ENCODE data around the gene MPDZ. TPM values are rescaled to one million over a fixed set of nuclear protein-coding genes. Genes with fewer than 3 reads are reported as not detected.
"Not testable (repeated sequence)": the region's sequence is repeated elsewhere in the genome, so short reads cannot be mapped to it uniquely, and the experiment has no call there.

Gene MPDZ
- total RNA-seq, 1 experiment from 2014 or later, result 17.2 TPM

DNA sequence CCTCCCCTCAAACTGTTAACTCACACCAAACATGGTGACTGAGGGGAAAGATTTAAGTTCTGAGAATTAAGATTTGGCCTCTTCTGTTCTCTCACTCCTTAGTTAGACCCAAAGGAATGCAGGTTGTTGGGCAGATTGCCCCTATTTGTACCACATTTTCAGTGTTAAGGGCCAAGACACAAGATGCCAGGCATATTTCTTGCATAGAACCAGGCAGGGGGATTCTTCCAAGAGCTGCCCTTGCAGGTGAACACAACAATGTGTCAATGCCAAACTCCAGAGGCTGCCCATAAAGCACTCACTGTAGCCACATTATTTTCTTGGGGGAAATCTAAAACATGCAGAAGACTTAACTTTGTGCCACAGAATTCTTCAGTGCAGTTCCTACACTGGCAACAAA lies 14.7 kb downstream of the MPDZ start:
- DNase-seq (ENCODE audit: low read depth), result peak; percentile 67

- DNase-seq (ENCODE audit: low read depth), result no peak
Measured at GRCh38 chr9:13263511-13263910, 16.0 kb downstream of the MPDZ start.

- no peak for DNase-seq (ENCODE audit: low read depth)
Measured at GRCh38 chr9:13252852-13253251, 26.6 kb downstream of the MPDZ start.

- DNase-seq (ENCODE audit: low read depth), result no peak
Measured at GRCh38 chr9:13244181-13244580, 35.3 kb downstream of the MPDZ start.

GRCh38 chr9:13241283-13241682 lies 38.2 kb downstream of the MPDZ start:
- no peak for DNase-seq (ENCODE audit: low read depth)

- DNase-seq (ENCODE audit: low read depth), result no peak
Measured at GRCh38 chr9:13239660-13240059, 39.8 kb downstream of the MPDZ start.

DNA sequence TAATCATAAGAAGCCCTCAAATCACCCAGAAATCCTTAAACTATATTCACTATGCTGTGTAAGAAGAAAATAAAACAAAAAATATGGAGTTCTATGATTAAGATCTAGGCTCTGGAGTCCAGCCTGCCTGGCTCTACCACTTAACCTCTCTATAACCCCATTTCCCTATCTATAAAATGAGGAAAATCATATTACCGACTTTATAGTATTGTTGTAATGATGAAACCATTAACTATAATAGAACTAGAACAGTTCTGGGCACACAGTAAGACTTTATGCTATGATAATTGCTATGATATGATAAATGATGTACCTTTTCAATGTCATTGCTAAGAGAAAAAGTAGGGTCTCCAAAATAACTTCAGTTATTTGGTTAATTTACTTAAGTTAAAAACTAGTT lies 40.3 kb downstream of the MPDZ start:
- no peak for DNase-seq (ENCODE audit: low read depth)

- DNase-seq (ENCODE audit: low read depth), result no peak
Measured at GRCh38 chr9:13234932-13235331, 44.6 kb downstream of the MPDZ start.

GRCh38 chr9:13228431-13228830 lies 51.1 kb downstream of the MPDZ start:
- no peak for DNase-seq (ENCODE audit: low read depth)

DNA sequence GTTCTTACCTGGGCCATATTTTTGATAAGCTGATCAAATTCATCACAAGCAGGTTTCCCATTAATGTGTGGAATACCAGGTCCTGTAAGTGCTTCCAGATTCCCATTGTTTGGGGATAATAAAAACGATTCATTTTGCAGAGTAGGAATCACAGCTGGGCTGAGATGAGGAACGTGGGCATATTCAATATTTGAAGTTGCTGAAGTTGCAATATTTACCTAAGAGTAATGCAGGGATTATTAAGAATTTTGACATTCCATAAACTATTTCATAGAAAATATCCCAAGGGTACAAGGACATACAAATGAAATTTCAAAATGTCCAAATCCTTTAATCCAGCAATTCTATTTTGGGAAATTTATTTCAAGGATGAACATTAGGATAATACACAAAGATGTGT lies 55.1 kb downstream of the MPDZ start:
- no peak for DNase-seq (ENCODE audit: low read depth)

DNA sequence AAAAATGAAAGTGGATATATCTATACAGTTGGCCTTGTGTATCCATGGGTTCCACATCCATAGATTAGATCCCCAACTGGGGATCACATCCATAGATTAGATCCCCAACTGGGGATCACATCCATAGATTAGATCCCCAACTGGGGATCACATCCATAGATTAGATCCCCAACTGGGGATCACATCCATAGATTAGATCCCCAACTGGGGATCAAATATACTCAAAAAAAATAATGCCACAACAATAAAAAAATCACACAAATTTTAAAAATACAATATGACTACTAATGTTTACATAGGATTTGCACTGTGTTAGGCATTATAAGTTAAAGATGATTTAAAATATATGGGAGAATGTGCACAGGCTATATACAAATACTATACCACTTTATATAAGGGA lies 56.8 kb downstream of the MPDZ start:
- DNase-seq (ENCODE audit: low read depth), result not testable (repeated sequence)

GRCh38 chr9:13221741-13222140 lies 57.8 kb downstream of the MPDZ start:
- no peak for DNase-seq (ENCODE audit: low read depth)

DNA sequence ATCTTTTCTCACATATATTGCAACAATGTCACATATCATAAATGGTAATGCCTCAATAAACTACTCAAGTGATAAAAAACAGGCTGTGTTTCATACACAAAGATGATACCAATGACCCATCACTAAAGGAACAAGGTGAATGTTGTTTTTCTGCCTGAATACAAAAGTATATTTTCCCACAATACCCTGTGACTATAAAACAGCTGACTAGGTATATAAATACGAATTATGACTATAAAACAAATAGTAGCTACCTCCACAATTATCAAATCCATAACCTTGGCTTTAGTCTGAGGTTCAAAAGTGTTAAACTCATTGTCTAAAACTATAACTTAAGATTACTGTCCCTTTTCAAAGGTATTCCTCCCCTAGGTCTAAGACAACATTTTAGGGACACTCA lies 58.7 kb downstream of the MPDZ start:
- no peak for DNase-seq (ENCODE audit: low read depth)

DNA sequence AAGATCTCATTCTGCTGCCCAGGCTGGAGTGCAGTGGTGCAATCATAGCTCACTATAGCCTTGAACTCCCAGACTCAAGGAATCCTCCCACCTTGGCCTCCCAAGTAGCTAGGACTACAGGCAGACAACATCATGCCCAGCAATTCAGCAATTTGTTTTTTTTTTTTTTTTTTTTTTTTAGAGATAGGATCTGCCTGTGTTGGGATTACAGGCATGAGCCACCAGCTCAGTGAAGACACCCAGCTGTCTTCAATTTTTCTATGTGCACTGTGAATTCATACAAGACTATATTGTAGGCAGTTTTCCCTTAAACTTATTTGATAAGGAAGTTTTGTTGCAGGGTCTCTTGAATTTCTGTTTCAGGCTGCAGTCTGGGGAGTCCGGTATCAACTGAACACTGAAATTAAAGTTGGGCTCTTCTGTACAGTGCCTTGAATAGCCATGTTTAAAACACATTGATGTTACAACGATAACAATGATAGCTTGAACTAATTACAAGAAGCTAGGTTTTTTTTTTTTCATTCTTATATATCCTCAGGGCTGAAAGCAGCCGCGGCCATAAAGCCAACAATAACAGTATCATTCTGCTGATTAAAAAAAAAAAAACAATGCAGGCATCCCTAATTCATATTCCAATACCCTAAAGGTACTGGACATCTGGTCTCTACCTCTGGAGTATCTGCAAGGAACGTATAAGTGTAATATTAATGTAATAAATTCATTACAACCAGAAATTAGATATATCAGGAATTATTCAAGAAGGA lies 63.5 kb downstream of the MPDZ start:
- DNase-seq (ENCODE audit: low read depth), result no peak

DNA sequence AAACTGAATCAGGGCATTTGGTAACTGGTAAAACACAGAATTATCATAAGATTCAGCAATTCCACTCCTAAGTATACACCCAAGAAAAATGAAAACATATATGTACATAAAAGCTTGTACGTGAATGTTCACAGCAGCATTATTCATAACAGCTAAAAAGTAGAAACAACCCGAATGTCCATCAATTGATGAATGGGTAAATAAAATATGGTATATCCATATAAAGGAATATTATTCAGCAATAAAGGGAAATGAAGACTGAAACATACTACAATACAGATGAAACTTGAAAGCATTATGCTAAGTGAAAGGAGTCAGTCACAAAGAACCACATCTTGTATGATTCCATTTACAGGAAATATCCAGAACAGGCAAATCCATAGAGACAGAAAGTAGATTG lies 65.5 kb downstream of the MPDZ start:
- no peak for DNase-seq (ENCODE audit: low read depth)

- peak; percentile 46 for DNase-seq (ENCODE audit: low read depth)
Measured at GRCh38 chr9:13213337-13213736, 66.2 kb downstream of the MPDZ start.

- DNase-seq (ENCODE audit: low read depth), result no peak
Measured at GRCh38 chr9:13210306-13210705, 69.2 kb downstream of the MPDZ start.

DNA sequence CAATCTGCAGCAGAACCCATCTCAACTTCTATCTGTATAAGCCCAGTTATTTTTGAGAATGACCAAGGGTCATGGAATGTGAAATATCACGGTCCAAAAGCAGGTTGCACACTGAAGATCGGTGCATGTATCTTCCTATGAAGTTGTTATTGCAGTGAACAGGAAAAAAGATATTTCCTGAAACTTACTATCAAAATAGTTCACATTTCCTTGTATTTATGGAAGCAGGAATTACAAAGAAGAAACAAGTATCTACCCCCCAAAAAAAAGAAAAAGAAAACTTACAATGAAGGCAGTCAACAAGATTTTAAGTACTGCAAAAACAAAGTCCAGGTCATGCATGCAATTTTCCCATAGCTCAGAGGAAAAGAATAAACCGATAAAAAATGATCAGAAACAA lies 70.0 kb downstream of the MPDZ start:
- no peak for DNase-seq (ENCODE audit: low read depth)

- DNase-seq (ENCODE audit: low read depth), result no peak
Measured at GRCh38 chr9:13205824-13206223, 73.7 kb downstream of the MPDZ start.

DNA sequence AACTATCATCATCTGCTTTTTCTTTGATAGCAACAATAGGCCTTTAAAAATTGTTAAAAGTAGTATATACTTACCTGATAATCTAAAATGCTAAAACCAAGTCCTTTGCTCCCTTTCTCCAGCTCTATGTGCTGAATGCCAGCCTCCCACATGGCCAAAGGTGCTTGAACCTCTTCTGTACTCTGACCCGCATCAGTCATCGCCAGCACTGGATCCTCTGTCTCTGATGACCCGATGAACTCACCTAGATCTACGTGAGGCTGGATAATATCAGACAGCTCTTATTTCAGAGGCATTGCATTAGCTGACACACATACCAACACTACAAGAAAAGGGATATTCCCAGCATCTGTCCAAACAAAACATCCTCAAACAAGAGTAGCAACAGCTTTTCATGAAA lies 89.5 kb downstream of the MPDZ start:
- DNase-seq (ENCODE audit: low read depth), result no peak

GRCh38 chr9:13189362-13189761 lies 90.1 kb downstream of the MPDZ start:
- no peak for DNase-seq (ENCODE audit: low read depth)

GRCh38 chr9:13186774-13187173 lies 92.7 kb downstream of the MPDZ start:
- DNase-seq (ENCODE audit: low read depth), result no peak

DNA sequence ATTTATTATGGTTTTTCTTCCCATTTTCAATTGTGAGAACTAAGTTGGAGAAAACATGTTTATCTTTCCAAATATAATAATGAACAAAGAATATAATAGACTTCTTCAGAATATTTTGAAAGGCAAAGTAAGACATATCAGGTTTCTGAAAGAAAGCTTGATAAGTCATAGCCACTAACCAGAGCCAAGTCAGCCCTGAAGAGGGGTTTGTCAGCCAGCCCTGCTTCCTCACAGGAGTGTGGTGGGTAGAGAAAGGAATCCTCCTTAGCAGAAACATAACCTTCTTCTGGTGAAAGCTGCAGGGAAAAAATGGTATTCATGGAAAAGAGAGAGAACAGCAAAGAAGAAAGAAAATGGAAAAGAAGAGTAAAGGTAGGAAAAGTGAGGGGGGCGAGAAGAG lies 93.4 kb downstream of the MPDZ start:
- no peak for DNase-seq (ENCODE audit: low read depth)

GRCh38 chr9:13181652-13182051 lies 97.8 kb downstream of the MPDZ start:
- peak; percentile 55 for DNase-seq (ENCODE audit: low read depth)
